ENCODE measurements around the gene TRIM44.

DNA sequence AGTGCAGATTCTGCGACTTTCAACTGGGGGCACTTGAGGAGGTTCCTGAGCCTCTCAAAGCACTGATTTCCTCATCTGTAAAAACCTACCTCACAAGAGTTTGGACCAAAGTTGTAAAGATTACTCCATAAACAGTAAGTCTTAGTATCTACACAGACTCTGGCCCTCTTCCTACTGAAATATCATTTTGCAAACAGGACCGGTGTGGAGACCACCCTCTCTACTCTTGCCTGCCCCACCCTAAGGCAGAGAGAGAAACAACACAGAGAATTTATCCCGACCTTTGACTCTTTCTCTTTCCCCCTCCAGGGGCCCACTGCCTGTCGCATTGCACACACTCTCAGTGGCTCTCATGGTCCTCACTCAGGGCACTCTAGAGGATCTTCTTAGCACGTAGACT, 163.4 kb downstream of the TRIM44 start:
- TF ChIP-seq POLR2A (IDR thresholded peaks at IDR 0.05; ENCODE audit: low read length), result no peak
- no peak for TF ChIP-seq GATA1 (IDR thresholded peaks at IDR 0.05; ENCODE audit: low read depth, low read length)
